Heart left ventricle (tissue), 13 donors: ENCODE results near the gene SCARB1.

ENCODE experiments used
- CTCF ChIP-seq, 12 donors: fragments of 200-600 bp; sonication (generic) in 4 of 12; IDR thresholded peaks; one replicate each; pipeline versions ENCODE4 v1.5.0 to v1.8.0; 2018 to 2022; ENCODE audit warnings: antibody characterized with exemption in 12 of 12, mild to moderate bottlenecking in 5 of 12
- POLR2A ChIP-seq, 2 donors: fragments of 450-650 bp; IDR thresholded peaks; one replicate each; pipeline ENCODE4 v1.6.1; 2017; ENCODE audit warnings: antibody characterized with exemption in 2 of 2, mild to moderate bottlenecking in 2 of 2, moderate library complexity in 2 of 2
- donor health status: ischemic (EF 13 %, LVEDD 7.1; RV severe dilation, severe dysfunction).
- donor health status: DM: no; HTN: yes; CAD: no.
- donor health status: DM: no; HTN: no; CAD: no.
- donor health status: ischemic (EF 25% LVEDD 6.9; RV normal size, moderate dysfunction).
- donor health status: ischemic (EF 25% LVEDD 5.7; RV mildly dilated, moderate dysfunction).
- donor health status: ischemic (EF 35%, LVEDD 5.7; RV mildly dilated, moderate dysfunction).
- donor health status: nonischemic (EF 11% LVEDD 7.7; RV severe dilation, severe dysfunction).
- donor health status: DM: yes; HTN: yes; CAD: no.
- donor health status: PGD.
- donor health status: ischemic (EF 29% LVEDD 5.4; RV normal size, mild dysfunction).
- donor health status: nonischemic (EF 23%, LVEDD 6.1; RV moderate dilation, normal function).

- TF ChIP-seq CTCF (IDR thresholded peaks at IDR 0.05), result no peak
- TF ChIP-seq POLR2A (IDR thresholded peaks at IDR 0.05), result no peak
Observed at GRCh38 chr12:124776125-124776513, 87.5 kb downstream of the SCARB1 start.
